ENCODE data around the gene PHLDB3. TPM values are rescaled to one million over a fixed set of nuclear protein-coding genes. Genes with fewer than 3 reads are reported as not detected.

Gene PHLDB3
- total RNA-seq, 2 donors from 2014 or later = 23.1 to 27.3 TPM

DNA sequence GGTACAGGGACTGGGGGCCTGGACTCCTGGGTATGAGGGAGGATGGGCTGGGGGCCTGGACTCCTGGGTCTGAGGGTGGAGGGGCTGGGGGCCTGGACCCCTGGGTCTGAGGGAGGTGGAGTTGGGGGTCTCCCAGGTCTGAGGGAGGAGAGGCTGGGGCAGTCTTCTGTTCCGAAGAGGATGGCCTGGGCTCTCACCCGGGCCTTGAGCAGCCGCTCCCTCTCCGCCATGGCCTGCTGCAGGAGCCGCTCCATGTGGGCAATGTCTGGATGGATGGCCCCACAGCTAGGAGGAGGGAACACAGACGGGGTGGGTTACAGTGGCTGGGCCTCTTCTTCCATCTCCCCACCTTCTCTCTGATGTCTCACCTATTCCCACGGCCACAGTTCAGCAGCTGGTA is 18.1 kb downstream of the PHLDB3 start:
- Mint-ChIP-seq H3K36me3 (no peaks in the 10 kb centered on the region), H3K9me3 (no peaks in the 10 kb centered on the region), H3K27ac (no peak overlapping the region)
- ATAC-seq = no peak
- DNase-seq (ENCODE audit: low spot score in 2 of 2) = no peak

DNA sequence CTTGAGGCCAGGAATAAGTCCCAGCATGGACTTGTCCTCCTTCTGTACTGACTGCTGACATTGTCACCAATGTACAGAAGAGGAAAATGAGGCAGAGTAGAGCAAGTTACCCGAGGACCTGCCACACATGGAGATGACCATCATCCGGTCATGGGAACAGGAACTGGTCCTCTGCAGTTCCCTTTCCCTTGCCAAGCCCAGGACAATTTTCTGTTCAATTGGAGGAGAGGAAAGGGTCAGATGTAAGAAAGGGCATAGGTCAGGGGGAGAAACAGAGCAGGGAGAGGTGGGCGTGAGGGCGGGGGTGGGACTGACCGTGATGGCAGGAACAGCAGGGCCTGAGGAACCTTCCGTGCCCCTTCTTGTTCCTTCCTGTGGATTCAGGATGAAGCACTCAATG is 18.6 kb downstream of the PHLDB3 start:
- DNase-seq (ENCODE audit: low spot score in 2 of 2) = no peak
- no peaks in the 10 kb centered on the region for H3K36me3 Mint-ChIP-seq

DNA sequence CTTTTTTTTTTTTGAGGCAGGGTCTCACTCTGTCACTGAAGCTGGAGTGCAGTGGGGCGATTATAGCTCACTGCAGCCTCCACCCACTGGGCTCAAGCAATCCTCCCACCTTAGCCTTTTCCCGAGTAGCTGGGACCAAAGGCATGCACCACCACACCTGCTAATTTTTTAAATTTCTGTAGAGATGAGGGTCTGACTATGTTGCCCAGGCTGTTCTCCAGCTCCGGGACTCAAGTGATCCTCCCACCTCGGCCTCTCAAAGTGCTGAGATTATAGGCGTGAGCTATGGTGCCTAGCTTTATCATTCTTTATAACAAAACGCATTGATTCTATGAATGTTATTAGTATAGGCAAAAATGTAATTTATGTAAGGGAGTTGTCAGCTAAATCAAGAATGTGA is 21.3 kb downstream of the PHLDB3 start:
- ATAC-seq (no peak), DNase-seq (ENCODE audit: low spot score in 2 of 2) (no peak)
- H3K27ac Mint-ChIP-seq = no peak overlapping the region
- H3K9me3 Mint-ChIP-seq = no peaks in the 10 kb centered on the region
- H3K36me3 Mint-ChIP-seq = peaks cover 0 to 1% of the 10 kb centered on the region in 2 donors

More for the DNA sequence above, 18.6 kb downstream of the PHLDB3 start:
- H3K27ac Mint-ChIP-seq = no peak overlapping the region
- no peaks in the 10 kb centered on the region for H3K9me3 Mint-ChIP-seq
- no peak for ATAC-seq

DNA sequence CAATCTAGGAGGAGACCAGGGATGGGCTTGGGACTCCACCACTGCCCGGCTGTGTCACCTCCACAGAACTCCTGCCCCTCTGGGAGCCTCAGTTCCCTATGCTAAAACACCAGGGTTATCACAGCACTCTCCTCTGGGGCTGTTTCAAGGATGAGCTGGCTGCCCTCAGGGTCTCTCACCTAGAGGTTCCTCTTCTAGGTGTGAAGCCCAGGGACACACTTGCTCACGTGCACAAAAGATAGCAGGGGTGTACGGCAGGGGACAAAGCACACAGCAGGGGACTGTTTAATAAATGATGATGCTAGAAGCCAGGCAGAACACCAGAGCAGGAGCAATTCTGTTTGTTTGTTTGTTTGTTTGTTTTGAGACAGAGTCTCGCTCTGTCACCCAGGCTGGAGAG is 22.4 kb downstream of the PHLDB3 start:
- Mint-ChIP-seq H3K27ac (no peak overlapping the region), H3K36me3 (peaks cover 0 to 6% of the 10 kb centered on the region in 2 donors), H3K9me3 (no peaks in the 10 kb centered on the region)
- ATAC-seq (no peak), DNase-seq (ENCODE audit: low spot score in 2 of 2) (no peak)

DNA sequence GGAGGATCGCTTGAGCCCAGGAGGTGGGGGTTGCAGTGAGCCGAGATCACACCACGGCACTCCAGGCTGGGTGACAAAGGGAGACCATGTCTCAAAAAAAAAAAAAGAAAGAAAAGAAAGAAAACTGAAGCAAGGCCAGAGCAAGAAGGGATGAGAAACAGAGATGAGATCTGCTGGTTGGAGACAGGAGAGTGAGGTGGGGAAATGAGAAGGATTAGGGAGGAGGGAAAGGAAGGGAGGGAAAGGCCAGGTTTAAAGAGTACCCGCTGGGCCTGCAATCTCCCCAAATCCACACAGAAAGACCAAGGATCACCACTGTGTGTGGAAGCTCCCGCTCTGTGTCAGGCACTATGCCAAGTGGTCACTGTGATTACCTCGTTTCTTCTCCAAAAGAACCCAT is 22.8 kb downstream of the PHLDB3 start:
- Mint-ChIP-seq H3K9me3 (no peaks in the 10 kb centered on the region), H3K27ac (peak overlapping the region in 1 of 2 donors; percentile 51), H3K36me3 (peaks cover 0 to 6% of the 10 kb centered on the region in 2 donors)
- DNase-seq (ENCODE audit: low spot score in 2 of 2) = no peak
- no peak for ATAC-seq

DNA sequence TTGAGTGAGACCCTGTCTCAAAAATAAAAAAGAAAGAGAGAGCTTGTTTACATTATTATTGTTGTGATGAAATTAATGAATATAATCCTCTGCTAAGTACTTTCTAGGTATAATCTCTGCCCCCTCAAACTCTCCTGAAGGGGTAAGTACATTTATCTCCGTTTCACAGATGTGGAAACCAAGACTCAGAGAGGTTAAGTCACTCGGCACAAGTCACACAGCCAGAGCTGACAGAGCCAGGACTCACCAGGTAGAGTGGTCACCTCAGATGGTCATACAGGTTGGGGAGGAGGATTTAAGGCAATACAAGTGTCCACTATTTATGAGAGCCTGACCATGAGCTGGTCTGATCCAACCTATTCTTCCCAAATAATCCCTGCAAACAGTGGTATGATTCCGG is 24.0 kb downstream of the PHLDB3 start:
- Mint-ChIP-seq H3K36me3 (peaks cover under 1 to 13% of the 10 kb centered on the region in 2 donors), H3K27ac (peak overlapping the region in 1 of 2 donors; percentile 72), H3K9me3 (peaks cover under 1% of the 10 kb centered on the region in 2 donors)
- ATAC-seq (no peak), DNase-seq (ENCODE audit: low spot score in 2 of 2) (no peak)

DNA sequence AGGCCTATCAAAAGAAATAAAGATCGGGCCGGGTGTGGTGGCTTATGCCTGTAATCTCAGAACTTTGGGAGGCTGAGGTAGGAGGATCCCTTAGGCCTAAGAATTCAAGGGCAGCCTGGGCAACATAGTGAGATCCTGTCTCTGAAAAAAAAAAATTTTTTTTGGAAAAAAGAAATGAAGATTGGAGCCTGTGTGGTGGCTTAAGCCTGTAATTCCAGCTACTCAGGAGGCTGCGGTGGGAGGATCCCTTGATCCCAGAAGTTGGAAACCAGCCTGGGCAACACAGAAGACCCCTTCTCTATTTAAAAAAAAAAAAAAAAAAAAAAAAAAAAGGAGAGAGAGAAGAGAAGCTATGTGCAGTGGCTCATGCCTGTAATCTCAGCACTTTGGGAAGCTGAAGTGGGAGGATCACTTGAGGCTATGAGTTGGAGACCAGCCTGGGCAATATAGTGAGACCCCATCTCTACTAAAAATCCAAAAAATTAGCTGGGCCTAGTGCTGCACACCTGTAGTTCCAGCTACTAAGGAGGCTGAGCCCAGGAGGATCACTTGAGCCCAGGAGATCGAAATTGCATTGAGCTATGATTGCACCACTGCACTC is 24.5 kb downstream of the PHLDB3 start:
- H3K36me3 Mint-ChIP-seq = peaks cover 6 to 17% of the 10 kb centered on the region in 2 donors
- H3K27ac Mint-ChIP-seq = no peak overlapping the region
- ATAC-seq = no peak

DNA sequence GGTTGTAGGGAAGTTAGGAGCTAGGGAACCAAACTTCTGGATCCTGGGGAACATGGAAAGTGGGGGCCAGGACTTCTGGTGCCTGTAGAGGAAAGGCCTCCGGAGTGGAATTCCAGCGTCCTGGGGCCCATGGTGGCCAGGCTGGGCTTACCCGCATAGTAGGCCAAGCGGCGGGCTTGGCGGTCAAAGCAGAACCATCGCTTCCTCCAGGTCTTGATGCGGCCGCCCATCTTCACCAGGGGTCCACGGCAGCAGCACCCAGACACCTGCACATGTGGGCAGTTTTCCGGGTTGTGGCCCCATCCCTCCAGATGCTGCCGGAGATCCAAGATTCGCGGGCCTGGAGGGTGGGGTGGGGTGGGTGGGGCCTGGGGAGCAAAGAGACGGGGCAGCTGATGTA is 25.3 kb downstream of the PHLDB3 start:
- no peak overlapping the region for H3K27ac Mint-ChIP-seq
- H3K9me3 Mint-ChIP-seq = peaks cover 3% of the 10 kb centered on the region in 2 donors
- peaks cover 6 to 17% of the 10 kb centered on the region in 2 donors for H3K36me3 Mint-ChIP-seq
- ATAC-seq (no peak), DNase-seq (ENCODE audit: low spot score in 2 of 2) (no peak)

More for the DNA sequence above, 24.5 kb downstream of the PHLDB3 start:
- peaks cover 3% of the 10 kb centered on the region in 2 donors for H3K9me3 Mint-ChIP-seq
- no peak for DNase-seq (ENCODE audit: low spot score in 2 of 2)

DNA sequence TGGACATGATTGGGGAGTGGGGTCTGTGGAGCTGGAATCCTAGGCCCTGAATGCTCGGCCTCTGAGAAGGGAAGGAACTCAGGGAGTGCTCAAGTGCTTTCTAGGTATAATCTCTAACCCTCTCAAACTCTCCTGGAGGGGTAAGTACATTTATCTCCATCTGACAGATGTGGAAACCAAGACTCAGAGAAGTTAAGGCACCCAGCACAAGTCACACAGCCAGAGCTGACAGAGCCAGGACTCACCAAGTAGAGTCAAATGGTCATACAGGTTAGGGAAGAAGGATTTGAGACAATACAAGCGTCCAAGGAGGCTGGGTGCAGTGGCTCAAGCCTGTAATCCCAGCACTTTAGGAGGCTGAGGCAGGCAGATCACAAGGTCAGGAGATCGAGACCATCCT is 26.2 kb downstream of the PHLDB3 start:
- DNase-seq (ENCODE audit: low spot score in 2 of 2) (no peak), ATAC-seq (no peak)
- H3K9me3 Mint-ChIP-seq = peaks cover 3% of the 10 kb centered on the region in 2 donors
- H3K36me3 Mint-ChIP-seq = peaks cover 6 to 17% of the 10 kb centered on the region in 2 donors
- H3K27ac Mint-ChIP-seq = peak overlapping the region in 1 of 2 donors; percentile 72

DNA sequence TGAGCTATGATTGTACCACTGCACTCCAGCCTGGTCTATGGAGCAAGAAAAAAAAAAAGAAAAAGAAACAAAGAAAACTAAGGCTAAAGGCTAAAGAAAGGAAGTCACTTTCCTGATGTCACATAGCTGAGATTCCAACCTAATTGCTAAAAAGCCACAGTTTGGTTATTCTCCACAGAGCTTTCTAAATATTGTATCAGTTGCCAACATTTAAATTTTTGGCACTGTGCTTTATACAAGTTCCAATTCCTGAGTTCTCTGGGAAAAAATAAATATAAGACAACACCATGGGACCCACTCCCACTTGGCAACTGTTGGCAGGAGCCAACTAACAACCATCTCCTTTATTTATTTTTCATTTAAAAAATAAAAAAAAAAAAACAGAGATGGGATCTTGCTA is 27.9 kb downstream of the PHLDB3 start:
- H3K9me3 Mint-ChIP-seq = peaks cover 3% of the 10 kb centered on the region in 2 donors
- DNase-seq (ENCODE audit: low spot score in 2 of 2) (no peak), ATAC-seq (no peak)
- H3K27ac Mint-ChIP-seq = peak overlapping the region in 1 of 2 donors; percentile 60
- H3K36me3 Mint-ChIP-seq = peaks cover 6 to 17% of the 10 kb centered on the region in 2 donors

DNA sequence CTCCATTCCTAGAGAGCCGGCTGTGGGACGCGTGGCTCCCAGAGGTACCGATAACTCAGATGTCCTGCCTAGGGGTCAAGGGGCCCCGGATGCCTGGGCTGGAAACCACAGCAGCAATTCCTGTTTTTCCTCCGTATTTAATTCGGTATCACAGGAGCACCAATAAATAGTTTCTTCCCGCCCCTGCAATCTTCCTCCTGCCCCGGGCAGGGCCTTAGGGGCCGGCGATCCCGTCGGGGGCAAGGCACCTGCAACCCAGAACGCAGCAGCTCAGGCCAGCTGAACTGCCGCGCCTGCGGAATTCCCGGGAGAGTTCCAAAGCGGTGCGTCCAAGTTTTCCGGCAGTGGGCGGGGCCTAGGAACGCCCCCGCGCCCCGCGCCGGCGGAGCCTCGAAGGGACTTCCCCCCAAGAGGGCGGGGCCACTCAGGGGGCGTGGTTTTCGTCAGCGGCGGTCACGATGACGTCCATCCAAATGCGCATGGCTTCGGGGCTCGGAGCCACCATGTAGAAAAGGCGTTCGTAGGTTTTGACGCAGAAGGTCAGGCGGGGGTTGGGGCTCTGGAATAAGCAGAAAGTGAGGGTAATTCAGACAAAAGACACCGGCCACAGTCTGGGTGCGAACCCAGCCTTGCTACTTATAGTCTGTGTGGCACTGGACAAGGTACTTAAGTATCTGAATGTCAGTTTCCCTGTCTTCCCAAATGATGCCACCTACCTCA is 29.4 kb downstream of the PHLDB3 start:
- DNase-seq (ENCODE audit: low spot score in 2 of 2) (peak; percentile 89 to 97), ATAC-seq (peak; percentile 81 to 93)
- H3K9me3 Mint-ChIP-seq = peaks cover 3% of the 10 kb centered on the region in 2 donors
- peak overlapping the region; percentile 85 to 91 for H3K27ac Mint-ChIP-seq
- peaks cover 6 to 17% of the 10 kb centered on the region in 2 donors for H3K36me3 Mint-ChIP-seq

DNA sequence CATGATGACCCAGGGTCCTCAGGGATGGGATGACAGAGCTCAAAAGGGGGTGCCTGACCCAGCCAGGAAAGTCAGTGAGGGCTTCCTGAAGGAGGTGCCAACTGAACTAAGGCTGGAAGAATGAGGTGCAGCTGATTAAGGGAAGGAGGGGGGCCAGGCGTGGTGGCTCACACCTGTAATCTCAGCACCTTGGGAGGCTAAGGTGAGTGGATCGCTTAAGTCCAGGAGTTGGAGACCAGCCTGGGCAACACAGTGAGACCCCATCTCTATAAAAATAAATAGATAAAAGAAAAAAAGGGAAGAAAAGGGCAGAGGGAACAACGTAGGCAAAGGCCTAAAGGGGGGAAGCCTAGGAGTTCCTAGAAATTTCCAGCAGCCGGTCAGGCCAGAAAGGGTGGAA is 30.1 kb downstream of the PHLDB3 start:
- ATAC-seq = no peak
- no peak for DNase-seq (ENCODE audit: low spot score in 2 of 2)
- Mint-ChIP-seq H3K36me3 (peaks cover 6 to 17% of the 10 kb centered on the region in 2 donors), H3K9me3 (peaks cover 3% of the 10 kb centered on the region in 2 donors), H3K27ac (peak overlapping the region in 1 of 2 donors; percentile 85)

DNA sequence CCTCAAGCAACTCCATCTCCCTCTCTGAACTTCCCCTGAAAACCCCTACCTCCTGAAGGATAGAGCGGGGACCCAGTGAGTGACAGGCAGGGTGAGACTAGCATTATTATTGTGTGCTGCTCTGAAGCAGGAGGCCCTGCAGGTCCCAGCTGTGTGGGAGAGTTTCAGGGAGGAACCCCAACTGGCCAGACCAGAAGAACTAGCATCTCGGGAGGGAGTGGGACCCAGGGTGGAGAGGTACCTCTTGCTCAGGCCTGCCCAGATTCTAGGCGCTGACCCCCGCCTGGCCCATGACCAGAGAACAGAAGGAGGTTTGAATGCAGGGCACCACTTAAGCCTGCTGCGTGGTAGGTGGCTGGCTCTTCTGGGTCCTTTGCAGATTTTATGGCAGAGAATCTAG is 33.5 kb downstream of the PHLDB3 start:
- DNase-seq (ENCODE audit: low spot score in 2 of 2) (no peak), ATAC-seq (no peak)
- Mint-ChIP-seq H3K36me3 (peaks cover 6 to 9% of the 10 kb centered on the region in 2 donors), H3K27ac (peak overlapping the region in 1 of 2 donors; percentile 11), H3K9me3 (peaks cover 3% of the 10 kb centered on the region in 2 donors)

DNA sequence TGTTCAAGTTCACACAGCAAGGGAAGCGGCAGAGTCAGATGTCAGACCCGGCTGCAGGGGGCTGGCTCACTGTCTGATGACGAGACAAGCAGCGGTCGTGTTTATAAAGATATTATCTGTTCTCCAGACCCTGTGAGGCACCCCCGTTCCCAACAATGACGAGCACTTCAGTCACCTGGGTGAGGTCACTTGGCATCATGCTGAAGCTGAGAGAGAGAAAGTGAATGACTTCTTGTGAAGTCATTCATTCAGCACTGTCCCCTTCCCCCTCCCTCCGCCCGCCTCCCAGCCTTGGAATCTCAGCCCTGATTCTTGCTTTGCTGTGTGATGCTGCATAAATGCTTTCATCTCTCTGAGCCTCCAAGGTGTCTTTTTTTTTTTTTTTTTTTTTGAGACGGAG is 34.3 kb downstream of the PHLDB3 start:
- ATAC-seq (peak; percentile 34 to 79), DNase-seq (ENCODE audit: low spot score in 2 of 2) (peak; percentile 18 to 60)
- Mint-ChIP-seq H3K27ac (peak overlapping the region in 1 of 2 donors; percentile 11), H3K36me3 (peaks cover 1 to 3% of the 10 kb centered on the region in 2 donors), H3K9me3 (peaks cover 0 to under 1% of the 10 kb centered on the region in 2 donors)

DNA sequence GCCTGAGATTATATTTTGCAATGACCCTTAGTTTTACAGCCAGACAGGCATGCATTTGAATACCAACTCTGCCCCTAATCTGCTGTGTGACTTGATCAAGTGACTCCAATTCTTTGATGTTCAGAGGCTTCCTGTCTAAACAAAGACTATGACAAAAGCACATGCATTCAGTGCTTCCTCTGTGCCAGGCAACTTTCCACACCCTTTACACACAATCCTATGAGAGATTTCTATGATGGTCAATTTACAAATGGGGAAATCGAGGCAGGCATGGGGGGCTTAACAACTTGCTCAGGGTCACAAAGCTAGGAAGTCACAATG is 35.4 kb downstream of the PHLDB3 start:
- ATAC-seq = peak in 1 of 2 donors; percentile 18
- no peaks in the 10 kb centered on the region for H3K36me3 Mint-ChIP-seq
- no peaks in the 10 kb centered on the region for H3K9me3 Mint-ChIP-seq
- no peak for DNase-seq (ENCODE audit: low spot score in 2 of 2)
- H3K27ac Mint-ChIP-seq = peak overlapping the region in 1 of 2 donors; percentile 71

DNA sequence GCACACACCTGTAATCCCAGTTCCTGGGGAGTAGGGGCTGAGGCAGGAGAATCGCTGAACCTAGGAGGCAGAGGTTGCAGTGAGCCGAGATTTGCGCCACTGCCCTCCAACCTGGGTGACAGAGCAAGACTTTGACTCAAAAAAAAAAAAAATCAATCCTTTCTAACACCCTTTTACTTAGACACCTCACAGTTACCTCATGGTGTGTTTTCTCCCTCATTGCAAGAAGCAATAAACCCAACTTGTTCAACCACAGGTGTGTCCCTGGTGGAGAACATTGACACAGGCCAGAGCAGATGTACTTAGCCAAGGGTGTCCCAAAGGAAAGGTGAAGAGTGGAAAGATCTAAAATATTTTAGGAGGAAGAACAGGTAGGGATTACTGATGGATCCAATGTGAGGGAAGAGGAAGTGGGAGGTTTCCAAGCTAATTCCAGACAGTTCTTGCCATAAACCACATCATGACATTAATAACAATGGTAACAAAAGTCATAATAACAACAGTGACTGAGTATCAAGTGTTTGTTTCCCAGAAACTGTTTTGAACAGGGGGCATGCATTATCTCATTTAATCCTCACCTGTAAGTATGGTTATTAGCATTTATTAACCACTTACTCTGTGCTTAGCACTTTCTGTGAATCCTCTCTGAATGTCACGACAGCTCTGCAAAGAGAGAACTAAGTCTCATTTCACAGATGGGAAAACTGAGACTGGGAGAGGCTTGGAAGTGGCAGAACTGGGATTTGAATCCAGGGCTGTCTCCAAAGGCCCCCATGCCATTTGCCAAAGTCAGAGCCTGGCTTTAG is 36.0 kb downstream of the PHLDB3 start:
- no peak for ATAC-seq
- Mint-ChIP-seq H3K9me3 (no peaks in the 10 kb centered on the region), H3K36me3 (no peaks in the 10 kb centered on the region), H3K27ac (peak overlapping the region in 1 of 2 donors; percentile 71)
- no peak for DNase-seq (ENCODE audit: low spot score in 2 of 2)

DNA sequence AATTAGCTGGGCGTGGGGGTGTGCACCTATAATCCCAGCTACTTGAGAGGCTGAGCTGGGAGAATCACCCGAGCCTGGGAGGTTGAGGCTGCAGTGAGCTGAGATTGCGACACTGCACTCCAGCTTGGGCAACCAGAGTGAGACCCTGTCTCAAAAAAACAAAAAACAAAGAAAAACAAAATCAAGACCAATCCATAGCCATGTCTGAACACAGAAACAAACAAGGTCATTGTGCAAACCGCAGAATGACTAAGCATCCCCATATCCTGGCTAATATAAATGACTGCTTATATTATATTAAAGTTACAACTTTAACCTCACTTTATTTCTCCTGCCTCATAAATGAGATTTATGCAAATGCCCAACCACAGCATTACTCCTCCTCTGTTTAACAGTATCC is 36.8 kb downstream of the PHLDB3 start:
- ATAC-seq = no peak
- Mint-ChIP-seq H3K36me3 (no peaks in the 10 kb centered on the region), H3K27ac (no peak overlapping the region)

More for the DNA sequence above, 36.8 kb downstream of the PHLDB3 start:
- DNase-seq (ENCODE audit: low spot score in 2 of 2) = no peak
- no peaks in the 10 kb centered on the region for H3K9me3 Mint-ChIP-seq

Data from activated naive CD4-positive, alpha-beta T cell treated with anti-CD3 and anti-CD28 coated beads, Interleukin-2, amount 50 U/mL, for 72 hours (primary cell).